ENCODE measurements around the gene ADGRD2. TPM values are rescaled to one million over a fixed set of nuclear protein-coding genes. Genes with fewer than 3 reads are reported as not detected.

ADGRD2 gene
- total RNA-seq, 1 experiment from 2014 or later, result 1.5 TPM

DNA sequence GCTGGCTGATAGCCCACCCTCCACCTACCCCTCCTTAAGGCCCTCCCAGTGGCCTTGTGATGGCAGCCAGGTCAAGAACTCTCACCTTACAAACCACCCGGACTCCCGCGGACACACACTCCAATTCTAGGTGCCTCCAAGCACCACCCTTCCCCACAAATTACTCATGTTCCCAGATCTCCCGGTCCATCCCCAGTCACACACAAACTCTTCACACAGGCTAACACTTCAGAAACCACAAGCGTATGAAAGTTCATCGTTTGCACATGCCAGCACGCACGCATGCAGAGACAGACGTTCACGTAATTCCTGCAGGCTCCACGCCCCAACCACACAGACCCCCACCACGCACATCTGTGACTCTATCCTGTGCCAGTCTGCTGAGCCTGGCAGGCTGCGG lies 39.0 kb downstream of the ADGRD2 start:
- no peak overlapping the region for H2BK12ac ChIP-seq (ENCODE audit: insufficient read length, low read depth, low read length)
- H2BK5ac ChIP-seq (ENCODE audit: insufficient read length, low read length), result no peak overlapping the region
- no peak overlapping the region for H2AFZ ChIP-seq (ENCODE audit: low read length)
- H3K27me3 ChIP-seq (ENCODE audit: insufficient read depth, low read length), result no peaks in the 10 kb centered on the region
- H3K79me2 ChIP-seq (ENCODE audit: insufficient read depth, low read length), result no peaks in the 10 kb centered on the region
- H3K18ac ChIP-seq (ENCODE audit: insufficient read length, low read depth, low read length), result no peak overlapping the region
- Mint-ChIP-seq H3K9me3 (no peaks in the 10 kb centered on the region), H3K27me3 (ENCODE audit: low read depth) (peaks cover 22% of the 10 kb centered on the region), H3K27ac (no peak overlapping the region), H3K4me3 (no peak overlapping the region), H3K36me3 (ENCODE audit: insufficient read depth in 1 of 3, low read depth in 3 of 3) (no peaks in the 10 kb centered on the region), H3K4me1 (peaks cover 17 to 50% of the 10 kb centered on the region in 2 experiments)
- H2BK120ac ChIP-seq (ENCODE audit: low read depth, low read length, poor library complexity, severe bottlenecking), result no peak overlapping the region
- no peak overlapping the region; the same call in 1 of the 2 replicates for H3K14ac ChIP-seq (ENCODE audit: insufficient read depth, low read length)
- H4K8ac ChIP-seq (replicated peaks; ENCODE audit: insufficient read length, low read depth, low read length), result no peak overlapping the region
- no peak overlapping the region for H2BK15ac ChIP-seq (ENCODE audit: low read depth, low read length)
- no peaks in the 10 kb centered on the region for H3K4me1 ChIP-seq (ENCODE audit: insufficient read depth, low read length)
- H3K56ac ChIP-seq (ENCODE audit: insufficient read length, low read depth, low read length), result no peak overlapping the region
- DNase-seq, result no peak
- H3K4ac ChIP-seq (ENCODE audit: low read depth, low read length), result no peak overlapping the region
- no peak overlapping the region for H3K4me2 ChIP-seq (ENCODE audit: insufficient read depth, insufficient read length, low read length)
- no peaks in the 10 kb centered on the region for H4K20me1 ChIP-seq (ENCODE audit: control insufficient read depth, insufficient read depth, insufficient read length)
- no peak overlapping the region for H3T11ph ChIP-seq (ENCODE audit: low read length)
- H4K5ac ChIP-seq (ENCODE audit: insufficient read length, low read depth, low read length), result no peak overlapping the region
- no peak overlapping the region for H3K23ac ChIP-seq (ENCODE audit: insufficient read length, low read depth, low read length)
- no CpG with 5 or more reads among the region's 13 CpGs for WGBS (ENCODE audit: extremely low coverage, insufficient read length, low lambda C conversion rate)
- no peak overlapping the region for H2BK20ac ChIP-seq (ENCODE audit: low read depth, low read length, poor library complexity, severe bottlenecking)
- TF ChIP-seq, protein P1, sequence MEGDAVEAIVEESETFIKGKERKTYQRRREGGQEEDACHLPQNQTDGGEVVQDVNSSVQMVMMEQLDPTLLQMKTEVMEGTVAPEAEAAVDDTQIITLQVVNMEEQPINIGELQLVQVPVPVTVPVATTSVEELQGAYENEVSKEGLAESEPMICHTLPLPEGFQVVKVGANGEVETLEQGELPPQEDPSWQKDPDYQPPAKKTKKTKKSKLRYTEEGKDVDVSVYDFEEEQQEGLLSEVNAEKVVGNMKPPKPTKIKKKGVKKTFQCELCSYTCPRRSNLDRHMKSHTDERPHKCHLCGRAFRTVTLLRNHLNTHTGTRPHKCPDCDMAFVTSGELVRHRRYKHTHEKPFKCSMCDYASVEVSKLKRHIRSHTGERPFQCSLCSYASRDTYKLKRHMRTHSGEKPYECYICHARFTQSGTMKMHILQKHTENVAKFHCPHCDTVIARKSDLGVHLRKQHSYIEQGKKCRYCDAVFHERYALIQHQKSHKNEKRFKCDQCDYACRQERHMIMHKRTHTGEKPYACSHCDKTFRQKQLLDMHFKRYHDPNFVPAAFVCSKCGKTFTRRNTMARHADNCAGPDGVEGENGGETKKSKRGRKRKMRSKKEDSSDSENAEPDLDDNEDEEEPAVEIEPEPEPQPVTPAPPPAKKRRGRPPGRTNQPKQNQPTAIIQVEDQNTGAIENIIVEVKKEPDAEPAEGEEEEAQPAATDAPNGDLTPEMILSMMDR (conservative IDR thresholded peaks at IDR 0.05), result no peak
- H4K91ac ChIP-seq (ENCODE audit: insufficient read length, low read depth, low read length), result no peak overlapping the region
- H3K79me1 ChIP-seq (ENCODE audit: insufficient read depth, low read depth, low read length, poor library complexity, severe bottlenecking), result no peaks in the 10 kb centered on the region
- H3K23me2 ChIP-seq (ENCODE audit: insufficient read length, low read depth, low read length, poor library complexity, severe bottlenecking), result no peaks in the 10 kb centered on the region
- no peak overlapping the region for H2AK5ac ChIP-seq (ENCODE audit: insufficient read length, low read length)
- H3K9me3 ChIP-seq (ENCODE audit: control insufficient read depth, low read depth, low read length), result no peaks in the 10 kb centered on the region
- H3K9ac ChIP-seq (ENCODE audit: extremely low read depth, insufficient read length, low read length), result no peak overlapping the region
- no peak overlapping the region for H3K27ac ChIP-seq (ENCODE audit: insufficient read length, low read depth, low read length)

Measured in H9 (cell line).